Effector CD8-positive, alpha-beta T cell (primary cell): ENCODE data around the gene PTPRR.
"Not testable (repeated sequence)": the region's sequence is repeated elsewhere in the genome, so short reads cannot be mapped to it uniquely, and the experiment has no call there.

Source experiments
- DNase-seq: peaks from one replicate; lab custom pipeline; 2025; lab: John Stamatoyannopoulos, UW

Gene PTPRR

GRCh38 chr12:70747445-70748260 is 172.9 kb downstream of the PTPRR start:
- no peak for DNase-seq

GRCh38 chr12:70745048-70745447 is 175.5 kb downstream of the PTPRR start:
- no peak for DNase-seq

GRCh38 chr12:70744178-70744577 is 176.4 kb downstream of the PTPRR start:
- no peak for DNase-seq

DNA sequence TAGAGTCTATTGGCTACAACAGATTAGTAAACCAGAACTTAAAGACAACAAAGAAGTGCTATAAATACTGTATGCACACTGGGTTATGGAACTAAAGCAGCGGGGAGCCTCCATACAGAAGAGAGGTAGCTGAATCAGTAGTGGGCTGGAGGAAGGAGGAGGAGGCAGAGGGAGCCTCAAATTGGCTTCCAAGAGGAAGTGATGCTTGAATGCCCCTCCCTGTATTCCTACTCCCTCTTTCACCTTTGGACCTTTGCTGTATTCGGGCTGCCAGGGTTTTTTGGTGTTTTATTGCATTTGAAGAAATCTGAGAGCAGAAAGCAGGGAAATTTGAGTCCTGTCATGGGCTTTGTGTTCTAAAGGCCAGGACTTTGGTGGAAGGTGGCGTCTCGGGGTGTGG is 179.3 kb downstream of the PTPRR start:
- DNase-seq, result no peak

DNA sequence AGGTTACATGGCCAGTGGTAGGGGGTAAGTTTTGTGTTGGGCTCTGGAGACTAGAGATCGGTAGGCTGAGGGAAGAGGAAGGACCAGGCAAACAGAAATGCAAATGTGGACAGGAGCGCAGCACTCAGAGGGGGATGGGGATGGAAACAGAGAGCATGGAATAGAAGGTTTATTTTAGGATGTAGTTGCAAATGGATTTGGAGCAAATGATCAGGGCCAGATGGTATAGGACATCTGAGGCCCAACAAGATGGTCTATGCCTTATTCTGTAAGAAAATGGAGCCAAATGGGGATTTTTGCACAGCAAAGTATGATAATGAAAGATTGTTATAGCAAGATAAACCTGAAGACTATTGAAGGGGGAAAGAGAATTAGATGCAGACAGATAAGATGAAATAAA is 180.8 kb downstream of the PTPRR start:
- no peak for DNase-seq

- no peak for DNase-seq
Observed at GRCh38 chr12:70736351-70737133, 184.0 kb downstream of the PTPRR start.

DNA sequence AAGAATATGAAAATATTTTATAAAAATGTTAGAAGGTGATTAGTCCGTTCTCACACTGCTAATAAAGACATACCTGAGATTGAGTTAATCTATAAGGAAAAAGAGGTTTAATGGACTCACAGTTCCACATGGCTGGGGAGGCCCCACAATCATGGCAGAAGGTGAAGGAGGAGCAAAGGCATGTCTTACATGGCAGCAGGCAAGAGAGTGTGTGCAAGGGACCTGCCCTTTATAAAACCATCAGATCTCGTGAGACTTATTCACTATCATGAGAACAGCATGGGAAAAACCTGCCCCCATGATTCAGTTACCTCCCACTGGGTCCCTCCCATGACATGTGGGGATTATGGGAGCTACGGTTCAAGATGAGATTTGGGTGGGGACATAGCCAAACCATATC is 185.3 kb downstream of the PTPRR start:
- DNase-seq, result not testable (repeated sequence)

DNA sequence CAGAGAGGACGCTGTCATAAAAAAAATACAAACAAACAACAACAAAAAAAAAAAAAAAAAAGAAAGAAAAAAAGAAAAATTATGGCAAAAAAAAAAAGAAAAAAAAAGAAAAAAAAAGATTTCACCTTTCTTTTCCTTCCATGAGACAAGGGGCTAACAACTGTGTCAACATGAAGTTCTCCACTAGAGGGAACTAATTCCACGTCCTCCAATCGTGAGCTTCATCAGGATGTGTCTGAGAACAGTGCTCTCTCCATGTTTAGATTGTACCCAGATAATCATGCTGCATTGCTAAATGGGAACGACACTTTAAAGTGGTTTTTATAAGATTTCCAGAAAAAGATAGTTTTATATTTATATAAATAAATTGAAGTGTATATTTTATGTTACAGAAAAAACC is 187.2 kb downstream of the PTPRR start:
- DNase-seq, result no peak

DNA sequence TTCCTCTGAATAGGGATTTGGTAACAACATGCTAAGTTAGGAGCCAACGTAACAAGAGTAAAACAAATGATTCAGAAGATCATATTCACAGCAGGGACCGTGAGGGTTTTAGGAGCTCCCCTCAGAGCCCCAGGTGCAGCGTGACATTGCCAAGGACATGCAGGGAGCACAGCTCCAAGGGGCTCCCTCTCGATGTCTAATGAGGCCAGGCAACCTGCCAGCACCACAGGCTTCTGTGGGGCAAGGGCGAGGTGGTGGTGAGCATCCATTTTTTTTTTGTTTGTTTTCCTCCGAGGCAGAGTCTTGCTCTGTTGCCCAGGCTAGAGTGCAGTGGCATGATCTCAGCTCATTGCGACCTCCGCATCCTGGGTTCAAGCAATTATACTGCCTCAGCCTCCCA is 188.3 kb downstream of the PTPRR start:
- DNase-seq, result no peak

- DNase-seq, result no peak
Observed at GRCh38 chr12:70730675-70731180, 189.8 kb downstream of the PTPRR start.

- no peak for DNase-seq
Observed at GRCh38 chr12:70724444-70724843, 196.1 kb downstream of the PTPRR start.

DNA sequence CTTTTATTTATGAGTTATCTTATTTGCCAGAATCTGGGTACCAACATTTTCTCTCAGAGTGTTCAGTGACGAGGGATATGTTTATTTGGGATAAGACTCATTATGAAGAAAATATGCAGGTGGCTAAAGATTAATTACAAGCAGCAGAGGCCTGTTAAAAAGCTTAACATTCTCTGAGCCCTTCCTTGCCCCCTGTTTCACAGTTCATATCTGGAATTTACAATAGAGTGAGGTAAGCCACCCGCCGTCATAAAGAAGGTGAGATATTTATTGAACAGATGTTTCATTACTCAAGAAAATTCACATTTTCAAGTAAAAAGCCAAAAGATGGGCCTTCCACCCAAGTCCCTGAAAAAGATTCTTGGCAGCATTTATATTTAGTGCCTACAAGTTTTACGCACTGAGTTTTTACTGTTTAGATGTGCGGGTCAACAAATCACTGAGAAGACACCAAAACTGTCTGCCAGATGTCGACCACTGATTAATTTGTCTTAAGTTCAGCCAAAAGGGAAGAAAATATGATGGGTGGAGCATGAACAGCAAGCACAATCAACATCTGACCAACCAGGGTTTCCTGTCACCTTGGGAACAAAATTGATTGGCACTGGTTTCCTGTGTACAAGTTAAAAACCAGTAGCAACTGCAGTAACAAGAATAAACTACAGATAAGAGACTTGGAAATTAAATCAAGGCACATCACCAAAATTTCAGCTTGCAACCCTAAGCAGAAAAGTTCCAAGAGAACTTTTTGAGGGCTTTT is 197.8 kb downstream of the PTPRR start:
- DNase-seq, result no peak

DNA sequence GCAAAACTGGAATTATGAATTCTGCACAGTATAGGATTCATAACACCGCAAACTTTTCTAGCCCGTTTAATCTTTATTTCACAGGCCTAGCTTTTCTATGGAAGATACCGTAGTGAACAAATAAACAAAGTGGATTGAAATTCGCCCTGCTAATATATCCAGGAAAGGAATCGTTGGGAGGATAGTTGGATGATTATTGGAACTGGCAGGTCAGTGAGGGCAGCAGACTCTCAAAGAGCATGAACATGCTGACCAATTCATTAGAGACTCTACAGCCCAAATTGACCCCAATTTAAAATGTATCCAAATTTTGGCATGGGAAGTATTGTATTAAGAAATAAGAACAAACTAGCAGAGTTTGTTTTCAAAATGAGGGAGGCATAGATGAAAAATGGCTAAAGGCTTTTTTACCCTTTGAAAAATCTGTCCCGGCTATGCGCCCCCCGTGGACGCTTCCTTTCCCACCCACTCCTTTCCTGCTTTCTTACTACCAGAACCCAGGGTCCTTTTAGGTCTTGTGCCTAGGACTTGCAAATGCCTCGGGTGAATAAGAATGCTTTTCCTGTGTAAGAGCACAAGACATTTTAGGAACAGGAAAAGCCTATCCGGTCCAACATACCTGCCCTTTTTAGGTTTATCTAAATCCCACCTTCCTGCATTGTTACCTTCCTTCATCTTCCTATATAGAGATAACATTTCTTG is 198.7 kb downstream of the PTPRR start:
- no peak for DNase-seq

DNA sequence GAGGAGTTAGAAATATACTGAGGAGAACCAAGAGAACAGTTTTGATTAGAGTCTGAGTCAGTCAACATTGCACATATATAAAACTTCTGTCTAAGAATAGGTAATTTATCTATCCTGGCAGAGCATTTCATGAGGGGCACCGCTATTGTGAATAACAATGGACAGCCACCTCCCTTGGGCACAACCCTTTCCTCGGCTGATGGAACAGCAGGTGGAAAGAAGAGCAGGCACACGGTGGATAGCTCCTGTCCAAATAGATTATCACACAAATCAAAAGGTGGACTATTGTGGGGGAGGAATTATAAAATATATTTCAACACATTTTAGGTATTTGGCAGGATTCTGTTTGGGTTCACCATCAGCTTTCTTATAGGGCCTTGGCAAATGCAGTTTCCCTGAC is 199.3 kb downstream of the PTPRR start:
- no peak for DNase-seq

GRCh38 chr12:70719672-70720420 is 200.7 kb downstream of the PTPRR start:
- no peak for DNase-seq

DNA sequence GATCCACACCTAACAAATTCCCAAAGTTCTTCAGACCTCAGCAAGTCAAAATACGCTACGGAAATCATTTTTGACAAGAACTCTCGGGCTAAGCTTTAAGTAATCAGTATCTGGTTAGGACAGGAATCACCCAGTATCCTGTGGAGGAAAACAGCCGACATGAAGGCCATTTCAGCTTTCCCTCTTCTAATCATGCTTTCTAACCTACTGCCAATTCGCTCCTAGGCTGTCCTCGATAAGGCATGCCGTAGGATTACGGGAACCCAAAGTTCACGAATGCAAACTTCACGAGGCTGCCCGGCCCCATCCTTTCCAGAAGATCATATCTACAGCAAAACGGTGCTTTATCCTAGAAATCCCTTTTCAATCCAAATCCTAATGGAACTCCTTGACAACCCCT is 201.5 kb downstream of the PTPRR start:
- no peak for DNase-seq

DNA sequence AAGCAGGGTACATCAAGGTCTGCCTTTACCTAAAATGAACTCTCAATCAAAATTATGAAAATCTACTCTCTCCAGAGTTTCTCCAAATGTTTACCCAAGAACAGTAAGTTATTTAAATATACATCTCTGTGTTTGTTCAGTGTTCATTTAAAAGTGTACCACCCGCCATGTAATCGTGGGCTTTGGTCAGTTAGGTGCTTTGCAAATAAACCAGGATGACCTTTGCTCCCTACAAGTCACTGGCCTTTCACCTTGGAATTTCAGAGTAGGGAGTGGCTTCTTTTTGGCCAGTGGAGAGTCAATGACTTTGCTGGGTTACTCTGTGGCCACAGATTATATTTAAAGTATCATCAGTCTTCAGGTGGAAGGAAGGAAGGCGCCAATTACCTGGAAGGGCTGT is 208.7 kb downstream of the PTPRR start:
- DNase-seq, result no peak

DNA sequence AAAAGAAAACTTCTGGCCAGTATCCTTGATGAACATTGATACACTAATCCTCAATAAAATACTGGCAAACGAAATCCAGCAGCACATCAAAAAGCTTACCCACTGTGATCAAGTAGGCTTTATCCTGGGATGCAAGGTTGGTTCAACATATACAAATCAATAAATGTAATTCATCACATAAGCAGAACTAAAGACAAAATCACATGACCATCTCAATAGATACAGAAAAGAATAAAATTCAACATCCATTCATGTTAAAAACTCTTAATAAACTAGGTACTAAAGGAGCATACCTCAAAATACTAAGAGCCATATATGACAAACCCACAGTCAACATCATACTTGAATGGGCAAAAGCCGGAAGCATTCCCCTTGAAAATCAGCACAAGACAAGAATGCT is 211.5 kb downstream of the PTPRR start:
- no peak for DNase-seq

- no peak for DNase-seq
Observed at GRCh38 chr12:70706611-70707010, 213.9 kb downstream of the PTPRR start.

DNA sequence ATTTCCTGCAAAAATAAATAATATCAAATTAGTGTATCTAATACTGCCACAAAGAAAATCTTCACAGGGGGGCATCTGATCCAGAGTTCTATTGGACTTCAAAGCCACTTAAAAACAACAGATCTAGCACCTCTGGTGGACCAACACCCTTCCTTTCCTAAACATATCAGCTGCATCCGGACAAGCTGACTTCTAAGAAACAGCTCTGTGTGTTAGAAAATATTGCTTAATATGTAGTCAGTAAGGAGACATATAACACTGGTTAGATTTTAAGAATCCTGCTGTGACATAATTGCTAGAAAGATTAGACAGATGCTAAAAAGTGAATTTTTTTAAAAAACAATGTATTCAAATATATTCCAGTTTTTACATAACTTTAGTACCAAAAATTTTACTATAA is 222.2 kb downstream of the PTPRR start:
- DNase-seq, result no peak
